NT2/D1 (cell line): ENCODE data around the gene ECT2L.
A peak's percentile ranks its signal among the peaks of the same experiment; 100 is the strongest.

Source experiments
- DNase-seq: peaks from one replicate; pipeline ENCODE4 v3.0.0-alpha.2; 2011; ENCODE audit warnings: low read depth, low spot score
- H3K27me3 ChIP-seq: 2 replicates; pipeline ENCODE4 v1.6.0; 2011; ENCODE audit warnings: mild to moderate bottlenecking; ENCODE audit not compliant: insufficient read length, insufficient read depth
- H3K36me3 ChIP-seq: 2 replicates; pipeline ENCODE4 v1.6.1; 2011; ENCODE audit warnings: mild to moderate bottlenecking, low read length, mixed read lengths; ENCODE audit not compliant: insufficient read depth, insufficient read length
- H3K4me1 ChIP-seq: 2 replicates; pipeline ENCODE4 v1.5.1; 2011; ENCODE audit not compliant: insufficient read depth, insufficient read length
- H3K4me3 ChIP-seq: 2 replicates; pipeline ENCODE4 v1.5.1; 2011; ENCODE audit warnings: low read depth; ENCODE audit not compliant: insufficient read length
- H3K9ac ChIP-seq: 2 replicates; pipeline ENCODE4 v1.6.0; 2011; ENCODE audit warnings: low read depth; ENCODE audit not compliant: insufficient read length
- H3K9me3 ChIP-seq: 2 replicates; pipeline ENCODE4 v1.5.1; 2011; ENCODE audit warnings: mild to moderate bottlenecking, low read length; ENCODE audit not compliant: insufficient read depth
- SUZ12 ChIP-seq: IDR thresholded peaks from 2 replicates; pipeline ENCODE4 v1.6.1; 2011; ENCODE audit not compliant: insufficient read length, insufficient read depth; ENCODE audit errors: extremely low read depth
- YY1 ChIP-seq: IDR thresholded peaks from 2 replicates; pipeline ENCODE4 v1.6.1; 2011; ENCODE audit not compliant: insufficient read length, insufficient read depth
- ZNF274 ChIP-seq: IDR thresholded peaks from 2 replicates; pipeline ENCODE4 v1.6.1; 2011; ENCODE audit warnings: mild to moderate bottlenecking, low read depth, low read length

ECT2L gene, protein sequence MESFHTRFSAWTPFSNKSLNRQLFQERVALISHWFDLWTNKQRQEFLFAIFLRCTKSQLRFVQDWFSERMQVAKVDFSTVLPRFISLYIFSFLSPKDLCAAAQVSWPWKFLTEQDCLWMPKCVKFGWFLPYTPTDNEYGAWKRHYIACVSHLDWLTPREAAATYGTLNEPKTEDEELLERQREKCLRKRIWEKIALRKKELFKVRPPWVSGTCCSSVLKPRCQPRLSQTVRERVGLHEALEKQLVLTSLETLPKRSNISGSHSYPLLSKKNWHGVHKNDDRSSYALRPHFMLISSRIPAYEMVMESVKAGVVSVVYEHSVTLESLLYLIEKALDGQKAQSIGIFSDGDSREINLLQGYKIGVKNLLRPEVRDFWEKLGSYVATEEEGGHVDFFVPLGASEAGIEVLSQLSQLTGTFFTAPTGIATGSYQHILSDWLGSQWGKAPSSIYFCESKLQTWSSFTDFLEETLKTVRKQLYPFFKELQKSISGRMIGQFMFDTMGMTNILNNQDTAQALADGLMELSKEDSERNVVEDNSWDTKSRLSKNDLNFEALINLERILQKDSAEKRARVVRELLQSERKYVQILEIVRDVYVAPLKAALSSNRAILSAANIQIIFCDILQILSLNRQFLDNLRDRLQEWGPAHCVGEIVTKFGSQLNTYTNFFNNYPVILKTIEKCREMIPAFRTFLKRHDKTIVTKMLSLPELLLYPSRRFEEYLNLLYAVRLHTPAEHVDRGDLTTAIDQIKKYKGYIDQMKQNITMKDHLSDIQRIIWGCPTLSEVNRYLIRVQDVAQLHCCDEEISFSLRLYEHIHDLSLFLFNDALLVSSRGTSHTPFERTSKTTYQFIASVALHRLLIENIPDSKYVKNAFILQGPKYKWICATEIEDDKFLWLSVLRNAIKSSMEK

DNA sequence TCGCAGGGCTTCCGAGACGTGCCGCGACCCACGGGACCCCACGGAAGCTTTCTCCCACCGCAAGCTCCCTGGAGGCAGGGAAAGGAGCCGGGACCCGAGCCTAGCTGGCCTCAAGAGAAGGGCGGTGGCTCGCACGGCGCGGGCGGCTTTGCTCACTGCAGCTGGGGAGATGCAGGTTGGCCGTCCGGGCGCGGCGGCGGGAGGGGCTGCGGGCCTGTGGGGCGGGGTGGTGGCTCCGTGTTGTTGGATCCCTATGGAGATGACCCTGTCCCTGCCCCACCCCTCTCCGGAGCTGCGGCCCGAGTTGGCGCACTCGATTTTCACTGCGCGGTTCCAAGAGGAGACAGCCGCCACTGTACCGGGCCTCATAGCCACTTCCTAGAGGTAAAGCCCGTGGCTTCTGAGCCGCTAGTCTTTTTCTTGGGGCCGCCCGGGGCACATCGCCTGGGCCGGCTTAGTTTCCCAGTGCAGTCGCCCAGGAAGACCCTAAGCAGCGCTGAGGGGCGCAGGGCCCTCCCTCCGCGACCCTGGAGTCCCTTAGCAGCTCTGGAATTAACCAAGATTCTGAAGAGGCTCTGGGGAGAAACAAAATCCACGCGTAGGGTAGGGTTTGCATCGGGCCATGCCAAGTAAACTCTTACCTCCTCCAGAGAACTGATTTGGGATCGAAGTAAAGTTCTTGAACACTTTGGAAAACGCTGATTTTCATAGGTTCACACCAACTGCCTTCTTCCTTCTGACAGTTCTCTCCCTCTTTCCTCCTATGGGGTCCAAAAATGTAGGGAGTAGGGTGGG lies at the start of gene ECT2L:
ECT2L (plus strand) TSS at position 279 of the 795 bp plus-strand sequence. CDS start 17,188 bp downstream, outside the sequence.
- Histone ChIP-seq H3K36me3 (no peaks in the 10 kb centered on the region), H3K4me3 (peak within 1 kb of the TSS; percentile 39), H3K9me3 (no peaks in the 10 kb centered on the region), H3K27me3 (peaks cover 15% of the 10 kb centered on the region), H3K9ac (peak within 1 kb of the TSS; percentile 64), H3K4me1 (no peaks in the 10 kb centered on the region)
- DNase-seq, result peak; percentile 32
- TF ChIP-seq YY1, result no peak
- no peak for TF ChIP-seq SUZ12
- no peak for TF ChIP-seq ZNF274

GRCh38 chr6:138752017-138752416 lies 43.9 kb upstream of the ECT2L start:
- H3K9ac ChIP-seq, result no peak overlapping the region
- H3K4me3 ChIP-seq, result no peak overlapping the region
- no peaks in the 10 kb centered on the region for H3K36me3 ChIP-seq
- no peaks in the 10 kb centered on the region for H3K9me3 ChIP-seq
- H3K27me3 ChIP-seq, result no peaks in the 10 kb centered on the region
- no peak for DNase-seq
- no peaks in the 10 kb centered on the region for H3K4me1 ChIP-seq
- TF ChIP-seq ZNF274, result no peak
- TF ChIP-seq SUZ12, result no peak

DNA sequence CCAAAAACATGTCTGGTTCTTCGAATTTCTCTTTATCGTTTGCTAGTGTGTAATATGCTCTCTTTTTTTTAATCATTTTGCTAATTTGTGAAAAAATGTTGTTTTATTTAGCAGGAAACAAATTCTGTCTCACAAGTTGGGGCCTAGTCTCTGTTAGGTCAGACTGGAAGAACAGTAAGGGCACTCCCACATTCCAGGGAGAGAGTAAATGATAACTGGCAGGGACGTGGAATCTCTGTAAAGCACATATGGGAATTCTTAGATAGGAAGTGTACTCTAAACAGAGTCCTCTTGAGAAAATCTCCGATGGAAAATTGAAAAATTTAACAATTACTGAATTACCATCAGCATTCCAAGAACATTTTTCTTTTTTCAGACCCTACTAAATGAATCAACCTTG lies 38.8 kb upstream of the ECT2L start:
- Histone ChIP-seq H3K9ac (no peak overlapping the region), H3K4me3 (no peak overlapping the region), H3K27me3 (no peaks in the 10 kb centered on the region), H3K4me1 (no peaks in the 10 kb centered on the region), H3K36me3 (no peaks in the 10 kb centered on the region), H3K9me3 (no peaks in the 10 kb centered on the region)
- no peak for DNase-seq
- no peak for TF ChIP-seq YY1
- TF ChIP-seq ZNF274, result no peak
- no peak for TF ChIP-seq SUZ12

- H3K36me3 ChIP-seq, result peaks cover 4% of the 10 kb centered on the region
- no peak overlapping the region for H3K4me3 ChIP-seq
- no peaks in the 10 kb centered on the region for H3K4me1 ChIP-seq
- no peak overlapping the region for H3K9ac ChIP-seq
- DNase-seq, result no peak
- H3K9me3 ChIP-seq, result no peaks in the 10 kb centered on the region
- H3K27me3 ChIP-seq, result no peaks in the 10 kb centered on the region
- TF ChIP-seq ZNF274, result no peak
- no peak for TF ChIP-seq SUZ12
- TF ChIP-seq YY1, result no peak
Observed at GRCh38 chr6:138765896-138766655, 29.8 kb upstream of the ECT2L start.

GRCh38 chr6:138769102-138769676 lies 26.7 kb upstream of the ECT2L start:
- no peak for DNase-seq
- Histone ChIP-seq H3K9ac (no peak overlapping the region), H3K36me3 (no peaks in the 10 kb centered on the region), H3K9me3 (no peaks in the 10 kb centered on the region), H3K4me3 (no peak overlapping the region), H3K4me1 (no peaks in the 10 kb centered on the region), H3K27me3 (no peaks in the 10 kb centered on the region)
- no peak for TF ChIP-seq ZNF274
- no peak for TF ChIP-seq YY1
- TF ChIP-seq SUZ12, result no peak

GRCh38 chr6:138772596-138773176 lies 23.2 kb upstream of the ECT2L start:
- Histone ChIP-seq H3K9me3 (no peaks in the 10 kb centered on the region), H3K9ac (peak overlapping the region; percentile 73), H3K4me3 (peak overlapping the region; percentile 70), H3K4me1 (no peaks in the 10 kb centered on the region), H3K27me3 (no peaks in the 10 kb centered on the region), H3K36me3 (no peaks in the 10 kb centered on the region)
- no peak for DNase-seq
- TF ChIP-seq YY1 (no peak), SUZ12 (no peak), ZNF274 (no peak)
